ENCODE results near the gene PIAS3.
A peak's percentile ranks its signal among the peaks of the same experiment; 100 is the strongest.
"Not testable (repeated sequence)": the region's sequence is repeated elsewhere in the genome, so short reads cannot be mapped to it uniquely, and the experiment has no call there.

The PIAS3 gene

GRCh38 chr1:145874646-145875045 lies 15.8 kb upstream of the PIAS3 start:
- no peak for DNase-seq (ENCODE audit: low read depth in 2 of 2)

- DNase-seq (ENCODE audit: low read depth in 2 of 2), result peak; percentile 13 to 27
These were observed 13.4 kb upstream of the PIAS3 start for GRCh38 chr1:145871994-145872924.

- no peak for DNase-seq (ENCODE audit: low read depth in 2 of 2)
These were observed 9.4 kb upstream of the PIAS3 start for GRCh38 chr1:145868232-145868631.

- DNase-seq (ENCODE audit: low read depth in 2 of 2), result no peak
These were observed 4.6 kb upstream of the PIAS3 start for GRCh38 chr1:145863282-145864018.

- peak; percentile 75 to 78 for DNase-seq (ENCODE audit: low read depth in 2 of 2)
These were observed 676 bp upstream of the PIAS3 start for GRCh38 chr1:145859491-145860023.

- peak; percentile 36 to 41 for DNase-seq (ENCODE audit: low read depth in 2 of 2)
These were observed 512 bp downstream of the PIAS3 start for GRCh38 chr1:145858238-145858900.

- no peak for DNase-seq (ENCODE audit: low read depth in 2 of 2)
These were observed 1.7 kb downstream of the PIAS3 start for GRCh38 chr1:145857170-145857569.

GRCh38 chr1:145855426-145855948 lies 3.4 kb downstream of the PIAS3 start:
- no peak for DNase-seq (ENCODE audit: low read depth in 2 of 2)

- DNase-seq (ENCODE audit: low read depth in 2 of 2), result no peak
These were observed 9.3 kb downstream of the PIAS3 start for GRCh38 chr1:145849356-145850160.

- no peak for DNase-seq (ENCODE audit: low read depth in 2 of 2)
These were observed 11.1 kb downstream of the PIAS3 start for GRCh38 chr1:145847827-145848226.

GRCh38 chr1:145846201-145846612 lies 12.7 kb downstream of the PIAS3 start:
- DNase-seq (ENCODE audit: low read depth in 2 of 2), result no peak

- peak; percentile 60 to 65 for DNase-seq (ENCODE audit: low read depth in 2 of 2)
These were observed 13.2 kb downstream of the PIAS3 start, which contains the start of gene NUDT17 for GRCh38 chr1:145845514-145846161. NUDT17 (plus strand) TSS chr1:145845630; CDS start chr1:145845641, 11 bp downstream.

- DNase-seq (ENCODE audit: low read depth in 2 of 2), result no peak
These were observed 13.8 kb downstream of the PIAS3 start for GRCh38 chr1:145845144-145845513.

- DNase-seq (ENCODE audit: low read depth in 2 of 2), result no peak
These were observed 15.8 kb downstream of the PIAS3 start for GRCh38 chr1:145843031-145843430.

- no peak for DNase-seq (ENCODE audit: low read depth in 2 of 2)
These were observed 21.2 kb downstream of the PIAS3 start for GRCh38 chr1:145837656-145838055.

- DNase-seq (ENCODE audit: low read depth in 2 of 2), result not testable (repeated sequence)
These were observed 28.1 kb downstream of the PIAS3 start for GRCh38 chr1:145830810-145831209.

- no peak for DNase-seq (ENCODE audit: low read depth in 2 of 2)
These were observed 30.4 kb downstream of the PIAS3 start for GRCh38 chr1:145828367-145829026.

- no peak for DNase-seq (ENCODE audit: low read depth in 2 of 2)
These were observed 30.9 kb downstream of the PIAS3 start for GRCh38 chr1:145827966-145828365.

- DNase-seq (ENCODE audit: low read depth in 2 of 2), result no peak
These were observed 32.9 kb downstream of the PIAS3 start for GRCh38 chr1:145826030-145826429.

- DNase-seq (ENCODE audit: low read depth in 2 of 2), result no peak
These were observed 34.4 kb downstream of the PIAS3 start for GRCh38 chr1:145824499-145824842.
